ENCODE results near the gene CRB3. TPM values are rescaled to one million over a fixed set of nuclear protein-coding genes. Genes with fewer than 3 reads are reported as not detected.

Gene CRB3
- total and polyA plus RNA-seq, 12 donors, result 0.28 TPM; not detected in 11

DNA sequence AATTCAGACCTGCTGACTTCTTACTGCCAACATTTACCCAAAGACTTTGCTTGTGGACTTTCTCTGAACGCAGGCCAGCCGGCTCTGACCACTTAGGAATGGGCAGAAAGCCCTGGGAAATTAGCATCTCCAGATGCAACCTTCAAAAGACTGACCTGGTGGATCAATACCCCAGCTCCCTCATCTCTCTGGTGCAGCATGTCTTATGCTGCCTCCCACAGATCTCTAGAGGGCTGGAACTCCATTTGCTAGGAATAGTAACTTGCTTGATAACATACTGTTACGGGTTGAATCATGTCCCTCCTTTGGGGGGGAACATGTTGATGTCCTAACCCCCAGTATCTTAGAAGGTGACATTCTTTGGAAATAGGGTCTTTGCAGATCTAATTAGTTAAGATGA, 17.6 kb upstream of the CRB3 start:
- intact Hi-C loops (cut with DNase I), result no loop called here
- 93 to 98% methylated on average over 3 of the region's 3 CpGs for WGBS, 2 donors

DNA sequence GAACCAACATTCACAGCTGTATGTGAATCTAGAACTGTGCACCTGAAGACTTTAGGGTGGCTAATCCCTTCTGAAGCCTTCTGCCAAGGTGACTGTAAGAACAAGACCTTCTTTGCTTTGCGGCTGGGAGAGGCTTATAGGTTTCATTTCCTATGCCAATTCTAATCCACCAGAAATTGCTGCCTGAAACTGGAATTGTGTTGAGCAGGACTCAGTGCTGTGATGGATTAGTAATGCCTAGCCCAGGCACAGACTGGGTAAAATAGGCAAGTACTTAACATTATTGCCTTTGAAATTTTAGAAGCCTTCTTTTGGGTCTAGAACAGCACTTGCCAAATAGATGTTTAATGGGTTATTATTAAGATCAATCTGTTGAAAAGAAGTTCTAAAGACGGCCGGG, 16.0 kb upstream of the CRB3 start:
- peaks cover 0 to 26% (median 0%) of the 10 kb centered on the region in 11 donors for H3K9me3 ChIP-seq
- no peaks in the 10 kb centered on the region for H3K4me1 ChIP-seq
- DNase-seq (no peak), ATAC-seq (no peak)
- H3K27me3 ChIP-seq, result no peaks in the 10 kb centered on the region
- peaks cover 0 to 64% (median 7%) of the 10 kb centered on the region in 9 donors for H3K36me3 ChIP-seq
- WGBS, 2 donors, result 89 to 93% methylated on average over 3 of the region's 3 CpGs
- TF ChIP-seq, protein P1, sequence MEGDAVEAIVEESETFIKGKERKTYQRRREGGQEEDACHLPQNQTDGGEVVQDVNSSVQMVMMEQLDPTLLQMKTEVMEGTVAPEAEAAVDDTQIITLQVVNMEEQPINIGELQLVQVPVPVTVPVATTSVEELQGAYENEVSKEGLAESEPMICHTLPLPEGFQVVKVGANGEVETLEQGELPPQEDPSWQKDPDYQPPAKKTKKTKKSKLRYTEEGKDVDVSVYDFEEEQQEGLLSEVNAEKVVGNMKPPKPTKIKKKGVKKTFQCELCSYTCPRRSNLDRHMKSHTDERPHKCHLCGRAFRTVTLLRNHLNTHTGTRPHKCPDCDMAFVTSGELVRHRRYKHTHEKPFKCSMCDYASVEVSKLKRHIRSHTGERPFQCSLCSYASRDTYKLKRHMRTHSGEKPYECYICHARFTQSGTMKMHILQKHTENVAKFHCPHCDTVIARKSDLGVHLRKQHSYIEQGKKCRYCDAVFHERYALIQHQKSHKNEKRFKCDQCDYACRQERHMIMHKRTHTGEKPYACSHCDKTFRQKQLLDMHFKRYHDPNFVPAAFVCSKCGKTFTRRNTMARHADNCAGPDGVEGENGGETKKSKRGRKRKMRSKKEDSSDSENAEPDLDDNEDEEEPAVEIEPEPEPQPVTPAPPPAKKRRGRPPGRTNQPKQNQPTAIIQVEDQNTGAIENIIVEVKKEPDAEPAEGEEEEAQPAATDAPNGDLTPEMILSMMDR (IDR thresholded peaks at IDR 0.05), result no peak
- no peak overlapping the region for H3K27ac ChIP-seq
- intact Hi-C loops (cut with DNase I), result no loop called here
- H3K4me3 ChIP-seq, result no peak overlapping the region

More for the DNA sequence above, 17.6 kb upstream of the CRB3 start:
- Histone ChIP-seq H3K27ac (no peak overlapping the region), H3K4me3 (no peak overlapping the region), H3K9me3 (peaks cover 0 to 24% (median 0%) of the 10 kb centered on the region in 11 donors), H3K36me3 (peaks cover 0 to 48% (median 7%) of the 10 kb centered on the region in 9 donors), H3K27me3 (no peaks in the 10 kb centered on the region), H3K4me1 (no peaks in the 10 kb centered on the region)
- ATAC-seq (no peak), DNase-seq (no peak)
- TF ChIP-seq, protein P1 (IDR thresholded peaks at IDR 0.05), result no peak

DNA sequence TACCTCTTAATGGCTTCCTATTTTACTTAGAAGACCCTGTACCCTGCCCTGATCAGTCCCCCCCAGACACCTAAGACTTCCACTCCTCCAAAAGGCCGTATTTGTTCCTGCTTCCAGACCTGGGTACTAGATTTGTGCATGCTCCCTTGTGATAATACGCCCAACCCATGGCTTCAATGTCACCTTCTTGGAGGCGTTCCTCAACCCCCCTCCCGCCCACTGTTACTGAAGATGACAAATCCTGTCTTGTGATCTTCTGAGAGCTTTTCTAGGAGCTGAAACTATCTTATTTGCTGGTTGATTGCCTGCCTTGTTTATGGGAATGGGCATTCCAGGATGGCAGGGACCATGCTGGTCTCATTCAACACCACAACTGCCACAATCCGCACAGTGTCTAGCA, 13.9 kb upstream of the CRB3 start:
- Histone ChIP-seq H3K4me3 (no peak overlapping the region), H3K36me3 (peaks cover 0 to 80% (median 23%) of the 10 kb centered on the region in 9 donors), H3K4me1 (no peaks in the 10 kb centered on the region), H3K27me3 (no peaks in the 10 kb centered on the region), H3K9me3 (peaks cover 0 to 45% (median 10%) of the 10 kb centered on the region in 11 donors), H3K27ac (no peak overlapping the region)
- DNase-seq (no peak), ATAC-seq (peak in 1 of 8 donors; percentile 11)
- intact Hi-C loops (cut with DNase I), result no loop called here
- WGBS, 2 donors, result 94% methylated on average over 5 of the region's 5 CpGs
- TF ChIP-seq, protein P1 (IDR thresholded peaks at IDR 0.05), result no peak

DNA sequence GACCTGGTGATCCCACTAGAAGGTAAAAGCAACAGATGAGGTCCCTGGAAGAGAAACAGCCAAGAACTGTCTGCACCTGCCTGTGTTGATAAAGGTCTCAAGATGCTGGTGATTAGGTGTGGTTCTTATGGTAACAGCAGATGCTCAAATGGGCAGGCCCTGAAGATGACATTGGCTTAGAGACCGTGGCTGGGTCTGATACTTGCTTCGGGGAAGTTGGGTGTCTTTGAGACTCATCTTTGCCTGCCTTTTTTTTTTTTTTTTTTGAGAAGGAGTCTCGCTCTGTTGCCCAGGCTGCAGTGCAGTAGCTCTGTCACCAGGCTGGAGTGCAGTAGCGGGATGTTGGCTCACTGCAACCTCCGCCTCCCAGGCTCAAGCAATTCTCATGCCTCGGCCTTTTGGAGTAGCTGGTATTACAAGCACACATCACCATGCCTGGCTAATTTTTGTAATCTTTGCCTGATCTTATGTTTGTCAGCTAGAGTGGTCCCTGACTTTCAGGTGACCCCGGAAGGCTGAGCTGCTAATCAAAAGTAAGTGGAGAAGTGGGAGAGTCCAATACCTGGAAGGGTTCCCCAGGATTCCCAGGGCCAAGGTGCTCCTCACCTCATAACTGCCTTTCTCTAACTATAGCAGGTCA, 12.4 kb upstream of the CRB3 start:
- WGBS, 2 donors, result 91 to 93% methylated on average over 7 of the region's 7 CpGs

More for the DNA sequence above, 12.4 kb upstream of the CRB3 start:
- no peak overlapping the region for H3K27ac ChIP-seq
- TF ChIP-seq, protein P1 (IDR thresholded peaks at IDR 0.05), result no peak
- H3K9me3 ChIP-seq, result peaks cover 0 to 30% (median 10%) of the 10 kb centered on the region in 11 donors
- DNase-seq (no peak), ATAC-seq (no peak)
- intact Hi-C loops (cut with DNase I), result no loop called here
- no peaks in the 10 kb centered on the region for H3K4me1 ChIP-seq
- peaks cover 0 to 80% (median 16%) of the 10 kb centered on the region in 9 donors for H3K36me3 ChIP-seq
- H3K4me3 ChIP-seq, result no peak overlapping the region
- no peaks in the 10 kb centered on the region for H3K27me3 ChIP-seq
